Upper lobe of right lung (tissue), 1 donor: ENCODE measurements around the gene STX1B. TPM values are rescaled to one million over a fixed set of nuclear protein-coding genes. Genes with fewer than 3 reads are reported as not detected.

ENCODE experiments used
- ATAC-seq: fragments of 200-7000 bp; cut with Tn5 transposase; one replicate; pipeline ENCODE4 v1.9.1; 2020; ENCODE audit warnings: mild to moderate bottlenecking, moderate library complexity
- DNase-seq: peaks from one replicate; pipeline ENCODE4 v3.0.0-alpha.2; 2020
- H3K27ac ChIP-seq: fragments of 200-600 bp; one replicate; pipeline ENCODE4 v1.8.0; 2022
- H3K27me3 ChIP-seq: fragments of 200-600 bp; one replicate; pipeline ENCODE4 v1.8.0; 2022; ENCODE audit warnings: mild to moderate bottlenecking
- H3K36me3 ChIP-seq: fragments of 200-600 bp; one replicate; pipeline ENCODE4 v1.8.0; 2022
- H3K4me1 ChIP-seq: fragments of 200-600 bp; one replicate; pipeline ENCODE4 v1.8.0; 2022
- H3K4me3 ChIP-seq: fragments of 200-600 bp; one replicate; pipeline ENCODE4 v1.8.0; 2022; ENCODE audit warnings: mild to moderate bottlenecking
- H3K9me3 ChIP-seq: fragments of 200-600 bp; one replicate; pipeline ENCODE4 v1.8.0; 2022
- CTCF ChIP-seq: fragments of 200-600 bp; IDR thresholded peaks from one replicate; pipeline ENCODE4 v1.8.0; 2022; ENCODE audit warnings: antibody characterized with exemption
- intact Hi-C: fragments of 100-400 bp; cut with DNase I; formaldehyde crosslinking; loops from one replicate; pipeline ENCODE4 v1.11.0; 2022
- total RNA-seq: library from RNA; stranded (reverse); fragmentation: NEBNext Ultra II Directional; extraction: Animal tissue kit (Norgen Biotek cat#: 25700); gene quantifications from one replicate; pipeline ENCODE4 v1.2.1, GENCODE V29; 2021
- donor health status: DM: no; HTN: yes; CAD: no; lungs with severe emphysema.

Gene STX1B
- total RNA-seq, 1 donor from 2014 or later: 0.58 TPM

GRCh38 chr16:30979170-30980022 is 31.0 kb downstream of the STX1B start:
- Histone ChIP-seq H3K4me3 (no peak overlapping the region), H3K9me3 (no peaks in the 10 kb centered on the region), H3K27me3 (no peaks in the 10 kb centered on the region), H3K4me1 (no peaks in the 10 kb centered on the region), H3K27ac (no peak overlapping the region), H3K36me3 (peaks cover 67% of the 10 kb centered on the region)
- no peak for TF ChIP-seq CTCF
- DNase-seq (no peak), ATAC-seq (no peak)
- intact Hi-C loops: no loop called here

GRCh38 chr16:30977502-30977901 is 32.9 kb downstream of the STX1B start:
- no peak for DNase-seq
- Histone ChIP-seq H3K4me3 (no peak overlapping the region), H3K9me3 (no peaks in the 10 kb centered on the region), H3K4me1 (no peaks in the 10 kb centered on the region), H3K36me3 (peaks cover 80% of the 10 kb centered on the region), H3K27ac (no peak overlapping the region), H3K27me3 (no peaks in the 10 kb centered on the region)
- no peak for ATAC-seq
- TF ChIP-seq CTCF: peak; percentile 22
- intact Hi-C loops: no loop called here

DNA sequence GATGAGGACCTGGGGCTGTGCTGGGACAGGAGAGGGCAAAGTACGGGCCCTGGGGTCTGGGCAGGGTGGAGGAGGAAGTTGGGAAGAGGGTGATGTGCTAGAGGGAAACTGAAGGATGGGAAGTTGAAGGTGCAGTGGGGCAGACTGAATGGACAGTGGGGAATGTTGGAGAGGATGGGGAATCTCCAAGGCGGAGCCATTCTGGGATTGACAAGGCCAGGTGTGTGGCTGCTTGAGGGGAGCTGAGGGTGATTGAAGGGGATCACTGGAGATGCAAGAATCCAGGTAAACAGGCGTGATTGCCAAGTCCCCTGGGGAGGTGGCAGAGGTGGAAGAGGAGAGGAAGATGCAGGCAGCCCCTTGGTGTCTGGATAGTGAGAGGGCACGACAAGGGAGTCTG is 34.0 kb downstream of the STX1B start:
- H3K4me3 ChIP-seq: no peak overlapping the region
- TF ChIP-seq CTCF: no peak
- H3K4me1 ChIP-seq: no peaks in the 10 kb centered on the region
- H3K36me3 ChIP-seq: peaks cover 85% of the 10 kb centered on the region
- H3K27ac ChIP-seq: no peak overlapping the region
- DNase-seq: no peak
- intact Hi-C loops: no loop called here
- no peaks in the 10 kb centered on the region for H3K9me3 ChIP-seq
- no peak for ATAC-seq
- no peaks in the 10 kb centered on the region for H3K27me3 ChIP-seq

GRCh38 chr16:30974348-30974747 is 36.1 kb downstream of the STX1B start:
- TF ChIP-seq CTCF: no peak
- intact Hi-C loops: no loop called here
- H3K9me3 ChIP-seq: no peaks in the 10 kb centered on the region
- H3K27ac ChIP-seq: no peak overlapping the region
- no peaks in the 10 kb centered on the region for H3K4me1 ChIP-seq
- DNase-seq (no peak), ATAC-seq (no peak)
- peaks cover 86% of the 10 kb centered on the region for H3K36me3 ChIP-seq
- no peak overlapping the region for H3K4me3 ChIP-seq
- H3K27me3 ChIP-seq: no peaks in the 10 kb centered on the region

DNA sequence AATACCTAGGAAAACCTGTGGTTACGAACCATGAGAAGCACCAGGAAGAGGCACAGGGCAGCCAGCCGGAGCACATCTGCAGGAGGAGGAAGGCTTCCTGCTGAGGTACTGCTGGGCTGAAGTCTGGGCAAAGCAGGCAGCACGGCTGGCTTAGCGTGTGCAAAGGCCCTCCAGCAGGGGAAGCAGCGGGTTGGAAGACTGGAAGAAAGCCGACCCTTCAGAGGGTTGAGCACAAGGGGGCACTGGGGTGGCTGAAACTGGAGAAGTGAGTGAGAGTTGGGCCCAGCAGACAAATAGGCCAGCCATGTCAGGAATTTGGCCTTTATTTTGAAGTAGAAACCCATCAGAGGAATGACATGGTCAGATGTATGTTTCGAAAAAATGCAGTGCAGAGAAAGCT is 37.6 kb downstream of the STX1B start:
- Histone ChIP-seq H3K9me3 (no peaks in the 10 kb centered on the region), H3K27me3 (no peaks in the 10 kb centered on the region), H3K4me1 (no peaks in the 10 kb centered on the region), H3K4me3 (no peak overlapping the region), H3K27ac (no peak overlapping the region), H3K36me3 (peaks cover 98% of the 10 kb centered on the region)
- TF ChIP-seq CTCF: no peak
- intact Hi-C loops: no loop called here
- no peak for DNase-seq
- ATAC-seq: no peak
